ENCODE data around the gene RAB37.

Gene RAB37

DNA sequence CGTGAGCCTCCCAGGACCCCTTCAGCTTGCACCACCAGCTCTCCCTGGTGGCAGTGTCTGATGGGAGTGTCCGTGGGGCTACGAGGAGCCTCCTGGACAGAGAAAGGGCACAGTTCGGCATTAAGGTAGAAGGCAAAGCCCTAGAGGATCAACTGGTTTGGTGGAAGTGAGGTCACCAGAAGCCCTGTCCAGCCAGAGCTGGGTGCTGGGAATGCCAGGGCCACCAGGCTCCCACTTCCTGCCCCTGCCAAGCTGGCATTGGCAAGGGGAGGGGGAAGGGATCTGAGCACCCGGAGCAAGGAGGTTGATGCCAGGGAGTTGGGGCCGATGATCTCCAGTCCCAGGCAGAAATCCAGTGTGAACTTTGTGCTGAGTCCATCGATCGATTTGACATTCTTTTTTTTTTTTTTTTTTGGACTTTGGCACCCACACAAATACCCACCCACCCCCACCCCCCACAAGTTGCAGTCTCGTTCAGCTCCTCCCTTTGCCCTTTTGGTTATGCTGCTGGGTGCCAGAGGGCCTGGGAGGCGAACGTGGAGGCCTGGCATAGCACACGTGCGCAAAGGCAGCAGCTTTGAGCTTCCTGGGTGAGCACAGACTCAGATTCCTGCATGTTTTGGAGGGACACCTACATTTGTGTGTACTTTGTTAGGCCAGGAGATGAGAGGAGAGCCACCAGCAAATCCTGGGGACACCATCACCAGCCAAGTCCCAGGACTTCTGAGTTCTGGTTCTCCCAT lies 13.4 kb downstream of the RAB37 start:
- TF ChIP-seq TCF4 (CRISPR knock-in tag; IDR thresholded peaks at IDR 0.05; ENCODE audit: borderline replicate concordance) (no peak), ZFP30 (CRISPR knock-in tag; IDR thresholded peaks at IDR 0.05) (no peak), SNAI2 (CRISPR knock-in tag; IDR thresholded peaks at IDR 0.05) (no peak), ESRRG (CRISPR knock-in tag; IDR thresholded peaks at IDR 0.05) (no peak), ZFP3 (CRISPR knock-in tag; IDR thresholded peaks at IDR 0.05) (no peak)
- TF ChIP-seq, protein P1, sequence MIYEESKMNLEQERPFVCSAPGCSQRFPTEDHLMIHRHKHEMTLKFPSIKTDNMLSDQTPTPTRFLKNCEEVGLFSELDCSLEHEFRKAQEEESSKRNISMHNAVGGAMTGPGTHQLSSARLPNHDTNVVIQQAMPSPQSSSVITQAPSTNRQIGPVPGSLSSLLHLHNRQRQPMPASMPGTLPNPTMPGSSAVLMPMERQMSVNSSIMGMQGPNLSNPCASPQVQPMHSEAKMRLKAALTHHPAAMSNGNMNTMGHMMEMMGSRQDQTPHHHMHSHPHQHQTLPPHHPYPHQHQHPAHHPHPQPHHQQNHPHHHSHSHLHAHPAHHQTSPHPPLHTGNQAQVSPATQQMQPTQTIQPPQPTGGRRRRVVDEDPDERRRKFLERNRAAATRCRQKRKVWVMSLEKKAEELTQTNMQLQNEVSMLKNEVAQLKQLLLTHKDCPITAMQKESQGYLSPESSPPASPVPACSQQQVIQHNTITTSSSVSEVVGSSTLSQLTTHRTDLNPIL (CRISPR knock-in tag; IDR thresholded peaks at IDR 0.05; ENCODE audit: low read depth): no peak
- ATAC-seq: no peak

DNA sequence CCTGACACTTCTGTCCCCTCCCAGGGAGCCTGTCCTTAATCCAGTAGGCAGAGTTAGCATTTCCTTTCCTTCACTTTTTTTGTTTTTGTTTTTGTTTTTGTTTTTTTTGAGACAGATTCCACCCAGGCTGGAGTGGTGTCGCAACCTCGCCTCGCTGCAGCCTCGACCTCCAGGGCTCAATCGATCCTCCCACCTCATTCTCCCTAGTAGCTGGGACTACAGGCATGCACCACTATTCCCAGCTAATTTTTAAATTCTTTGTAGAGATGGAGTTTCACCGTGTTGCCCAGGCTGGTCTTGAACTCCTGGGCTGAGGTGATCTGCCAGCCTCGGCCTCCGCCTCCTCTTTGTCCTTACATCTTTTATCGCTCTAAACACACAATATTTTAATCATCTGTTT lies 15.4 kb downstream of the RAB37 start:
- TF ChIP-seq, protein P2, sequence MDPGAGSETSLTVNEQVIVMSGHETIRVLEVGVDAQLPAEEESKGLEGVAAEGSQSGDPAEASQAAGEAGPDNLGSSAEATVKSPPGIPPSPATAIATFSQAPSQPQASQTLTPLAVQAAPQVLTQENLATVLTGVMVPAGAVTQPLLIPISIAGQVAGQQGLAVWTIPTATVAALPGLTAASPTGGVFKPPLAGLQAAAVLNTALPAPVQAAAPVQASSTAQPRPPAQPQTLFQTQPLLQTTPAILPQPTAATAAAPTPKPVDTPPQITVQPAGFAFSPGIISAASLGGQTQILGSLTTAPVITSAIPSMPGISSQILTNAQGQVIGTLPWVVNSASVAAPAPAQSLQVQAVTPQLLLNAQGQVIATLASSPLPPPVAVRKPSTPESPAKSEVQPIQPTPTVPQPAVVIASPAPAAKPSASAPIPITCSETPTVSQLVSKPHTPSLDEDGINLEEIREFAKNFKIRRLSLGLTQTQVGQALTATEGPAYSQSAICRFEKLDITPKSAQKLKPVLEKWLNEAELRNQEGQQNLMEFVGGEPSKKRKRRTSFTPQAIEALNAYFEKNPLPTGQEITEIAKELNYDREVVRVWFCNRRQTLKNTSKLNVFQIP (CRISPR knock-in tag; IDR thresholded peaks at IDR 0.05; ENCODE audit: borderline replicate concordance, low read depth): no peak
- TF ChIP-seq, protein P3, sequence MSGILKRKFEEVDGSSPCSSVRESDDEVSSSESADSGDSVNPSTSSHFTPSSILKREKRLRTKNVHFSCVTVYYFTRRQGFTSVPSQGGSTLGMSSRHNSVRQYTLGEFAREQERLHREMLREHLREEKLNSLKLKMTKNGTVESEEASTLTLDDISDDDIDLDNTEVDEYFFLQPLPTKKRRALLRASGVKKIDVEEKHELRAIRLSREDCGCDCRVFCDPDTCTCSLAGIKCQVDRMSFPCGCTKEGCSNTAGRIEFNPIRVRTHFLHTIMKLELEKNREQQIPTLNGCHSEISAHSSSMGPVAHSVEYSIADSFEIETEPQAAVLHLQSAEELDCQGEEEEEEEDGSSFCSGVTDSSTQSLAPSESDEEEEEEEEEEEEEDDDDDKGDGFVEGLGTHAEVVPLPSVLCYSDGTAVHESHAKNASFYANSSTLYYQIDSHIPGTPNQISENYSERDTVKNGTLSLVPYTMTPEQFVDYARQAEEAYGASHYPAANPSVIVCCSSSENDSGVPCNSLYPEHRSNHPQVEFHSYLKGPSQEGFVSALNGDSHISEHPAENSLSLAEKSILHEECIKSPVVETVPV (CRISPR knock-in tag; IDR thresholded peaks at IDR 0.05): no peak
- TF ChIP-seq ZNF70 (CRISPR knock-in tag; IDR thresholded peaks at IDR 0.05) (no peak), TOX (CRISPR knock-in tag; IDR thresholded peaks at IDR 0.05; ENCODE audit: borderline replicate concordance) (no peak), SNAI2 (CRISPR knock-in tag; IDR thresholded peaks at IDR 0.05) (no peak), BACH2 (CRISPR knock-in tag; IDR thresholded peaks at IDR 0.05; ENCODE audit: borderline replicate concordance) (no peak), ZFP30 (CRISPR knock-in tag; IDR thresholded peaks at IDR 0.05) (no peak)
- TF ChIP-seq, protein P4, sequence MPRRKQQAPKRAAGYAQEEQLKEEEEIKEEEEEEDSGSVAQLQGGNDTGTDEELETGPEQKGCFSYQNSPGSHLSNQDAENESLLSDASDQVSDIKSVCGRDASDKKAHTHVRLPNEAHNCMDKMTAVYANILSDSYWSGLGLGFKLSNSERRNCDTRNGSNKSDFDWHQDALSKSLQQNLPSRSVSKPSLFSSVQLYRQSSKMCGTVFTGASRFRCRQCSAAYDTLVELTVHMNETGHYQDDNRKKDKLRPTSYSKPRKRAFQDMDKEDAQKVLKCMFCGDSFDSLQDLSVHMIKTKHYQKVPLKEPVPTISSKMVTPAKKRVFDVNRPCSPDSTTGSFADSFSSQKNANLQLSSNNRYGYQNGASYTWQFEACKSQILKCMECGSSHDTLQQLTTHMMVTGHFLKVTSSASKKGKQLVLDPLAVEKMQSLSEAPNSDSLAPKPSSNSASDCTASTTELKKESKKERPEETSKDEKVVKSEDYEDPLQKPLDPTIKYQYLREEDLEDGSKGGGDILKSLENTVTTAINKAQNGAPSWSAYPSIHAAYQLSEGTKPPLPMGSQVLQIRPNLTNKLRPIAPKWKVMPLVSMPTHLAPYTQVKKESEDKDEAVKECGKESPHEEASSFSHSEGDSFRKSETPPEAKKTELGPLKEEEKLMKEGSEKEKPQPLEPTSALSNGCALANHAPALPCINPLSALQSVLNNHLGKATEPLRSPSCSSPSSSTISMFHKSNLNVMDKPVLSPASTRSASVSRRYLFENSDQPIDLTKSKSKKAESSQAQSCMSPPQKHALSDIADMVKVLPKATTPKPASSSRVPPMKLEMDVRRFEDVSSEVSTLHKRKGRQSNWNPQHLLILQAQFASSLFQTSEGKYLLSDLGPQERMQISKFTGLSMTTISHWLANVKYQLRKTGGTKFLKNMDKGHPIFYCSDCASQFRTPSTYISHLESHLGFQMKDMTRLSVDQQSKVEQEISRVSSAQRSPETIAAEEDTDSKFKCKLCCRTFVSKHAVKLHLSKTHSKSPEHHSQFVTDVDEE (CRISPR knock-in tag; IDR thresholded peaks at IDR 0.05): no peak
- TF ChIP-seq, protein P1 (CRISPR knock-in tag; IDR thresholded peaks at IDR 0.05; ENCODE audit: low read depth): no peak
- no peak for ATAC-seq

DNA sequence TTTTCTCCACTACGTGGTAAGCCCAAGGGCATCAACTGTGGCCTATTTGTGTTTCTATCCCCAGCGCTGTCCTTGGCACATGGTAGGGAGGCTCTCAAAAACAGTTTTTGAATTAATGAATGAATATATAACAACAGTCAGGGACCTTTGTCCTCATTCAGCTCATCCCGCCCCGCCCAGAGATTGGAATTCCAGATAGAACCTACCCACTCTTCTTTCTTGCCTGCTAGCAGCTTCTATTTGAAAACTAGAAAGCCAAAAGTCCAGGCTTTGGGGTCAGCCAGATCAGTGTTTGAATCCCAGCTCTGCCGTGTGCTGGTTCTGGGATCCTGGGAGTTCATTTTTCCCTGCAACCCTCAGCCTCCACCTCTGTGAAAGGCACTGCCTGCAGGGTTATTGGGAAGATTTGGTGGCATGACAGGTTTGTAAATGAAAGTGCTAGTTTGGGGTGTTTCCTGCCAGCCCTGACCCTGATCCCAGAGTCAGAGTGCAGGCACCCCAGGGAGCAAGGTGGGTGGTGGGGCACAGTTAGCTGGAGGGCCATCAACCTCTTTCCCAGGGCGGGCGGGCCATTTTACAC lies 15.9 kb downstream of the RAB37 start:
- no peak for ATAC-seq
- TF ChIP-seq CSDC2 (CRISPR knock-in tag; IDR thresholded peaks at IDR 0.05) (no peak), ARNTL (CRISPR knock-in tag; IDR thresholded peaks at IDR 0.05; ENCODE audit: borderline replicate concordance, low read depth) (no peak), SNAI2 (CRISPR knock-in tag; IDR thresholded peaks at IDR 0.05) (no peak), TOX (CRISPR knock-in tag; IDR thresholded peaks at IDR 0.05; ENCODE audit: borderline replicate concordance) (no peak), PPARA (CRISPR knock-in tag; IDR thresholded peaks at IDR 0.05; ENCODE audit: borderline replicate concordance) (no peak), ZFP3 (CRISPR knock-in tag; IDR thresholded peaks at IDR 0.05) (no peak), GLIS3 (CRISPR knock-in tag; IDR thresholded peaks at IDR 0.05) (no peak), ZFP30 (CRISPR knock-in tag; IDR thresholded peaks at IDR 0.05) (no peak), BACH2 (CRISPR knock-in tag; IDR thresholded peaks at IDR 0.05; ENCODE audit: borderline replicate concordance) (no peak), RARB (CRISPR knock-in tag; IDR thresholded peaks at IDR 0.05) (no peak), ZNF70 (CRISPR knock-in tag; IDR thresholded peaks at IDR 0.05) (no peak), ESRRG (CRISPR knock-in tag; IDR thresholded peaks at IDR 0.05) (no peak), OSR1 (CRISPR knock-in tag; IDR thresholded peaks at IDR 0.05) (no peak)
- TF ChIP-seq, protein P1 (CRISPR knock-in tag; IDR thresholded peaks at IDR 0.05; ENCODE audit: low read depth): no peak
- TF ChIP-seq, protein P5, sequence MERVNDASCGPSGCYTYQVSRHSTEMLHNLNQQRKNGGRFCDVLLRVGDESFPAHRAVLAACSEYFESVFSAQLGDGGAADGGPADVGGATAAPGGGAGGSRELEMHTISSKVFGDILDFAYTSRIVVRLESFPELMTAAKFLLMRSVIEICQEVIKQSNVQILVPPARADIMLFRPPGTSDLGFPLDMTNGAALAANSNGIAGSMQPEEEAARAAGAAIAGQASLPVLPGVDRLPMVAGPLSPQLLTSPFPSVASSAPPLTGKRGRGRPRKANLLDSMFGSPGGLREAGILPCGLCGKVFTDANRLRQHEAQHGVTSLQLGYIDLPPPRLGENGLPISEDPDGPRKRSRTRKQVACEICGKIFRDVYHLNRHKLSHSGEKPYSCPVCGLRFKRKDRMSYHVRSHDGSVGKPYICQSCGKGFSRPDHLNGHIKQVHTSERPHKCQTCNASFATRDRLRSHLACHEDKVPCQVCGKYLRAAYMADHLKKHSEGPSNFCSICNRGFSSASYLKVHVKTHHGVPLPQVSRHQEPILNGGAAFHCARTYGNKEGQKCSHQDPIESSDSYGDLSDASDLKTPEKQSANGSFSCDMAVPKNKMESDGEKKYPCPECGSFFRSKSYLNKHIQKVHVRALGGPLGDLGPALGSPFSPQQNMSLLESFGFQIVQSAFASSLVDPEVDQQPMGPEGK (CRISPR knock-in tag; IDR thresholded peaks at IDR 0.05; ENCODE audit: borderline replicate concordance): no peak
- TF ChIP-seq, protein P2 (CRISPR knock-in tag; IDR thresholded peaks at IDR 0.05; ENCODE audit: borderline replicate concordance, low read depth): no peak
